SK-N-SH (cell line): ENCODE results near the gene COL23A1. TPM values are rescaled to one million over a fixed set of nuclear protein-coding genes. Genes with fewer than 3 reads are reported as not detected.

Experiments used
- CTCF ChIA-PET: fragments of 300-600, 350-600 bp; formaldehyde crosslinking; extraction: SDS; loops from one replicate; lab custom pipeline; 2021; lab: Yijun Ruan, JAX
- POLR2A ChIA-PET: fragments of 350-600 bp; sonication (Branson Sonifier 250); formaldehyde crosslinking; extraction: SDS; loops from one replicate; lab custom pipeline; 2020; ENCODE audit warnings: antibody characterized with exemption, inconsistent platforms; lab: Yijun Ruan, JAX
- DNase-seq: peaks from one replicate; pipeline ENCODE4 v3.0.0; 2012
- H2AFZ ChIP-seq: fragments of 200-600 bp; sonication (generic); 2 replicates; pipeline ENCODE4 v1.8.1; 2016; ENCODE audit warnings: antibody characterized with exemption, mild to moderate bottlenecking, low read depth
- H3F3A ChIP-seq: fragments of 200-600 bp; sonication (generic); replicated peaks from 2 replicates; pipeline ENCODE3; 2016; ENCODE audit warnings: antibody characterized with exemption, mild to moderate bottlenecking; ENCODE audit not compliant: insufficient read depth
- H3K27ac ChIP-seq, 2 experiments: fragments of 200-500 bp in 1 of 2; fragments of 200-600 bp in 1 of 2; sonication (Bioruptor generic) in 1 of 2; sonication (generic), shearing (Covaris generic) in 1 of 2; 2 replicates each; pipeline versions ENCODE4 v1.5.1 to v1.6.1; 2014 to 2016; ENCODE audit warnings: low read depth in 2 of 2, inconsistent platforms in 1 of 2, low read length in 1 of 2, mild to moderate bottlenecking in 1 of 2, mixed read lengths in 1 of 2
- H3K27me3 ChIP-seq: fragments of 200-600 bp; sonication (generic), shearing (Covaris generic); 2 replicates; pipeline ENCODE4 v1.6.1; 2016; ENCODE audit warnings: mixed run types; ENCODE audit not compliant: insufficient read depth
- H3K36me3 ChIP-seq, 2 experiments: fragments of 200-500 bp in 1 of 2; fragments of 200-600 bp in 1 of 2; sonication (Bioruptor generic) in 1 of 2; sonication (generic) in 1 of 2; replicated peaks in 1 of 2; 2 replicates each; pipeline versions ENCODE3 to v1.5.1; 2014 to 2016; ENCODE audit warnings: low read length in 1 of 2, mild to moderate bottlenecking in 1 of 2; ENCODE audit not compliant: insufficient read depth in 2 of 2, control insufficient read depth in 1 of 2
- H3K4me1 ChIP-seq, 2 experiments: fragments of 200-500 bp in 1 of 2; fragments of 200-600 bp in 1 of 2; sonication (Bioruptor generic) in 1 of 2; sonication (generic), shearing (Covaris generic) in 1 of 2; 2 replicates each; pipeline versions ENCODE4 v1.5.1 to v1.6.1; 2014 to 2016; ENCODE audit warnings: low read depth in 1 of 2, low read length in 1 of 2, mixed run types in 1 of 2; ENCODE audit not compliant: insufficient read depth in 2 of 2, control insufficient read depth in 1 of 2
- H3K4me2 ChIP-seq: fragments of 200-600 bp; sonication (generic), shearing (Covaris generic); 2 replicates; pipeline ENCODE4 v1.6.1; 2017; ENCODE audit warnings: mixed run types
- H3K4me3 ChIP-seq, 2 experiments: fragments of 200-500 bp in 1 of 2; fragments of 200-600 bp in 1 of 2; sonication (Bioruptor generic) in 1 of 2; sonication (generic), shearing (Covaris generic) in 1 of 2; 2 replicates each; pipeline versions ENCODE4 v1.5.1 to v1.8.1; 2014 to 2016; ENCODE audit warnings: low read depth in 2 of 2, inconsistent platforms in 1 of 2, low read length in 1 of 2, mild to moderate bottlenecking in 1 of 2, mixed read lengths in 1 of 2, moderate library complexity in 1 of 2
- H3K79me2 ChIP-seq: fragments of 200-600 bp; sonication (generic); 2 replicates; pipeline ENCODE4 v1.8.1; 2017; ENCODE audit warnings: mild to moderate bottlenecking; ENCODE audit not compliant: insufficient read depth
- H3K9ac ChIP-seq: fragments of 200-600 bp; sonication (generic); 2 replicates; pipeline ENCODE4 v1.6.1; 2017; ENCODE audit warnings: mixed run types
- H3K9me2 ChIP-seq: fragments of 200-600 bp; sonication (generic); 2 replicates; pipeline ENCODE4 v1.6.1; 2017; ENCODE audit warnings: mixed run types
- H3K9me3 ChIP-seq: fragments of 200-600 bp; sonication (generic); 2 replicates; pipeline ENCODE4 v1.6.1; 2017; ENCODE audit warnings: mixed run types, mild to moderate bottlenecking, moderate library complexity
- H4K20me1 ChIP-seq: fragments of 200-600 bp; sonication (generic); 2 replicates; pipeline ENCODE4 v1.6.1; 2017; ENCODE audit warnings: mild to moderate bottlenecking, mixed run types; ENCODE audit not compliant: insufficient read depth
- CHD2 ChIP-seq: fragments of 150-350 bp; IDR thresholded peaks from 2 replicates; pipeline ENCODE4 v1.6.1; 2018; ENCODE audit warnings: low read length; ENCODE audit not compliant: partially characterized antibody
- ELF1 ChIP-seq: IDR thresholded peaks from 2 replicates; pipeline ENCODE4 v1.4.0; 2012
- EP300 ChIP-seq, 2 experiments: IDR thresholded peaks; 2 replicates each; pipeline versions ENCODE4 v1.4.0 to v1.6.1; 2012; ENCODE audit warnings: borderline replicate concordance in 1 of 2, low read depth in 1 of 2, low read length in 1 of 2
- FOSL2 ChIP-seq: IDR thresholded peaks from 2 replicates; pipeline ENCODE4 v1.4.0; 2012; ENCODE audit warnings: low read depth, mild to moderate bottlenecking, moderate library complexity, borderline replicate concordance
- FOXJ3 ChIP-seq: sonication (generic); formaldehyde crosslinking; IDR thresholded peaks from 2 replicates; pipeline ENCODE4 v1.5.1; 2020; ENCODE audit warnings: mild to moderate bottlenecking, missing genetic modification reagents
- FOXM1 ChIP-seq: IDR thresholded peaks from 2 replicates; pipeline ENCODE4 v1.4.0; 2012; ENCODE audit warnings: low read depth, mild to moderate bottlenecking
- GABPA ChIP-seq: IDR thresholded peaks from 2 replicates; pipeline ENCODE4 v1.4.0; 2012; ENCODE audit warnings: low read depth, mild to moderate bottlenecking
- GATA2 ChIP-seq: sonication (generic); formaldehyde crosslinking; IDR thresholded peaks from 2 replicates; pipeline ENCODE4 v1.5.0; 2020; ENCODE audit warnings: mild to moderate bottlenecking, missing genetic modification reagents
- JUND ChIP-seq: IDR thresholded peaks from 2 replicates; pipeline ENCODE4 v1.4.0; 2012
- MEF2A ChIP-seq: IDR thresholded peaks from 2 replicates; pipeline ENCODE4 v1.4.0; 2012; ENCODE audit warnings: low read depth, borderline replicate concordance
- MXI1 ChIP-seq: IDR thresholded peaks from 2 replicates; pipeline ENCODE4 v1.6.1; 2012; ENCODE audit warnings: mild to moderate bottlenecking, low read depth, low read length, improper control_type of control experiment
- NFIC ChIP-seq: IDR thresholded peaks from 2 replicates; pipeline ENCODE4 v1.4.0; 2012; ENCODE audit warnings: borderline replicate concordance
- NRF1 ChIP-seq: IDR thresholded peaks from 2 replicates; pipeline ENCODE4 v1.6.1; 2012; ENCODE audit warnings: low read depth, mild to moderate bottlenecking, low read length
- REST ChIP-seq: IDR thresholded peaks from 2 replicates; pipeline ENCODE4 v1.6.1; 2012; ENCODE audit warnings: mild to moderate bottlenecking, low read depth, low read length, moderate library complexity
- RFX5 ChIP-seq: IDR thresholded peaks from 2 replicates; pipeline ENCODE4 v1.6.1; 2012; ENCODE audit warnings: mild to moderate bottlenecking, improper control_type of control experiment, low read length
- RXRA ChIP-seq: IDR thresholded peaks from 2 replicates; pipeline ENCODE4 v1.4.0; 2012; ENCODE audit warnings: low read depth, mild to moderate bottlenecking, borderline replicate concordance
- TCF12 ChIP-seq: IDR thresholded peaks from 2 replicates; pipeline ENCODE4 v1.4.0; 2012
- YY1 ChIP-seq: IDR thresholded peaks from 2 replicates; pipeline ENCODE4 v1.4.0; 2012; ENCODE audit warnings: low read depth, mild to moderate bottlenecking
- WGBS: methylation state at CpG from one replicate; pipeline ENCODE4 v1.1.6; 2017; ENCODE audit warnings: low lambda C conversion rate; 5-methylcytosine and 5-hydroxymethylcytosine counted together
- polyA plus RNA-seq, 3 experiments: library from polyadenylated mRNA; depleted of rRNA; stranded (reverse); fragments of >200 nt; gene quantifications; 2 replicates each; pipeline ENCODE4 v1.2.3, GENCODE V29; 2012

Gene COL23A1
- polyA plus RNA-seq, 1 of the 3 experiments (the other 2 are of a cell fraction) = 0.10 TPM

DNA sequence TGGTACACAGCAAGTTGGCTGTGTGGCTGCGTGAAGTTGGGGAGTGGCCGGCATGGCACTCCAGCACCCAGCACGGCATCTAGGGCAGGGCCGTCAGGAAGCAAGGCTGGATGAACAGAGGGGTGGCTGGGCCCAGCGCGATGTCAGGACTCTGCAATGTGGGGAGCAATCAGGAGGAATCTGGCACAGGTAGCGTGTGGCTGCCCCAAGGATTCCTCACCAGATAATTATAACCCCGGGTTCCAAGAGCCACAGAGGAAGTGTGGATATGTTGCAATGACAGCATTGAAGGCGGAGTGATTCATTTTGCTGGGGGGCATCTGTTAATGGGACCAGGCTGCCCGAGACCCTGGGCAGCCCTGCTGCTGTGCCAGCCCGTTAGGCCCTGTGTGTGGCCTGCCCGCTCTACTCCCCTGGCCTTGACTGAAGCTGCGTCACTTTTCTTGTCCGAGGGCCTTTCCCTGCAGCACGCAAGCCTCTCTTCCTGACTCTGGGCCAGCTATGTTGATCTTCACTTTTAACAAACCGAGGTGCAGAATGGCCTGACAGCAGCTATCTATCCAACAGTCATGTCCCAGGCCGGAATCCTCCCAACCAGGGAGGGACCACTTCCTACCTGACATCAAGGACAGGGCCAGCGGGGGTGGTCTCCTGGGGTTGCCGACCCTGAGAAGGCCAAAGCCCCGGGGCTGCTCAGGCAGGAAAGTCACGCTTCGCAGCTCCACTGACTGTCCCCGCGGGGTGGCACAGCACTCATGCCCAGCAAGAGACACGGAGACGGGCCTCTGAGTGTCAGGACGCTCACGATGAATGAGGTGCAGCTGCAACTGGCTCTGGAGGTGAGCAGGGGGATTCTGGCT, 239.6 kb downstream of the COL23A1 start:
- CTCF ChIA-PET = interaction anchor here (1.1 to 3.2 kb wide), 4 partner anchors 66 to 240 kb away, joined by 3 to 14 read pairs (median 7); partner anchors contain the start of gene COL23A1
- Histone ChIP-seq H2AFZ (no peak overlapping the region), H3K27ac (peak overlapping the region in 1 of 2 experiments; percentile 98; a peak in 2 of 4 replicates), H3K4me1 (peaks cover 0 to 51% of the 10 kb centered on the region in 2 experiments; a peak in 2 of 4 replicates), H3K4me3 (no peak overlapping the region), H3K9me3 (no peaks in the 10 kb centered on the region), H3K9ac (no peak overlapping the region), H4K20me1 (no peaks in the 10 kb centered on the region), H3F3A (no peaks in the 10 kb centered on the region), H3K36me3 (no peaks in the 10 kb centered on the region), H3K79me2 (no peaks in the 10 kb centered on the region), H3K27me3 (no peaks in the 10 kb centered on the region), H3K4me2 (no peak overlapping the region), H3K9me2 (no peaks in the 10 kb centered on the region)
- POLR2A ChIA-PET = interaction anchor here (0.8 to 1.3 kb wide), 3 partner anchors 11 to 99 kb away, joined by 3 read pairs; no protein-coding TSS in a partner anchor
- DNase-seq = peak; percentile 64
- TF ChIP-seq NFIC (no peak), RFX5 (no peak), YY1 (no peak)
- 54% methylated on average over 20 of the region's 28 CpGs for WGBS

DNA sequence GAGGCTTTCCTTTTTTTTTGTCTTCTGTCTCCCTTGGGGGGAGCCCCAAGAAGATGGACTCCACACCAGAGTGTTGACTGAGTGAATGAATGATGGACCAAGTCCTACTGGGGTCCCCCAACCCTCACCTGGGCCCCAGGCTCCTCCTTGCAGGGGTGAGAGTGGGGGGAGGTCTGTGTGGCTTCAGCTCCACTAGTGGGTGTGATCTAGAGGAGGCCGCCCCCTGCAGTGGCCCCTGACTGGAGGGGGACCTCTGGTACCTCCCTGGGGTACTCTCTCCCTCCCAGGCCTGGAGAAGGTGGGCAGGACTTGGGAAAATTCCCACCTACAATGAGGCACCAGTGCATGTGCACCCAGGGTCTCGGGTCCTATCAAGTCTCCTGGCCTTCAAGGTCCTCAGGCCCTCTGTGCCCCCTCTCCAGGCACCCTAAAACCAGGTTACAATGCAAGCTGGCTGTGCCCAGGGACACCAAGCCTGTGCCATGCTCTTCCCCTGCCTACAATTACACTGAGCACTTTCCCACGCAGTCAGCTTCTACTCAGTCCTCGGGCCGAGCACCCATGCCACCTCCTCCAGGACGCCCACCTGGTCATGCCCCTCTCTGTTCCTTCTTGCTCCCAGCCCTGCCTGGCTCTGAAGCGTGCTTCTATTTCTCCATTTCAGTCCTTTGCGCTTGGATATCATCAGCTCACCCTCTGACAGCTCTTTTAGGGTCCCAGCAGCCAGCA, 240.4 kb downstream of the COL23A1 start:
- DNase-seq = no peak
- 36% methylated on average over 6 of the region's 8 CpGs for WGBS

More for the DNA sequence above, 240.4 kb downstream of the COL23A1 start:
- H3K4me1 ChIP-seq = peaks cover 0 to 54% of the 10 kb centered on the region in 2 experiments; a peak in 2 of 4 replicates
- H3K79me2 ChIP-seq = no peaks in the 10 kb centered on the region
- POLR2A ChIA-PET = interaction anchor here (1.3 to 1.6 kb wide), 3 partner anchors 10 to 100 kb away, joined by 3 to 4 read pairs (median 3); no protein-coding TSS in a partner anchor
- no peak overlapping the region for H3K4me2 ChIP-seq
- CTCF ChIA-PET = interaction anchor here (1.1 to 3.2 kb wide), 4 partner anchors 11 to 241 kb away, joined by 3 to 14 read pairs (median 5); partner anchors contain the start of gene COL23A1
- peak overlapping the region in 1 of 2 experiments; percentile 98; a peak in 2 of 4 replicates for H3K27ac ChIP-seq
- no peaks in the 10 kb centered on the region for H3K27me3 ChIP-seq
- no peak overlapping the region for H3K9ac ChIP-seq
- no peaks in the 10 kb centered on the region for H4K20me1 ChIP-seq
- no peaks in the 10 kb centered on the region for H3F3A ChIP-seq
- H3K36me3 ChIP-seq = no peaks in the 10 kb centered on the region
- TF ChIP-seq TCF12 = no peak
- no peak for TF ChIP-seq CHD2
- TF ChIP-seq GATA2 (CRISPR knock-in tag) = no peak
- no peak for TF ChIP-seq ELF1
- no peak for TF ChIP-seq EP300 (IDR thresholded peaks at IDR 0.05; ENCODE audit: borderline replicate concordance in 1 of 2, low read depth in 1 of 2, low read length in 1 of 2)
- no peak for TF ChIP-seq FOSL2
- TF ChIP-seq MXI1 = no peak
- no peak for TF ChIP-seq NRF1
- no peak for TF ChIP-seq JUND
- TF ChIP-seq MEF2A = no peak
- TF ChIP-seq FOXJ3 = no peak
- TF ChIP-seq RXRA = no peak
- no peak for TF ChIP-seq REST
- no peak for TF ChIP-seq GABPA
- TF ChIP-seq FOXM1 = no peak
- H3K9me2 ChIP-seq = no peaks in the 10 kb centered on the region
- H2AFZ ChIP-seq = no peak overlapping the region
- H3K9me3 ChIP-seq = no peaks in the 10 kb centered on the region
- H3K4me3 ChIP-seq = no peak overlapping the region
